HG03457 (cell line): ENCODE results near the gene ROBO1.
"Not testable (repeated sequence)": the region's sequence is repeated elsewhere in the genome, so short reads cannot be mapped to it uniquely, and the experiment has no call there.

Experiments used
- ATAC-seq: cut with Tn5 transposase; IDR thresholded peaks from one replicate; pipeline ENCODE4 v1.9.1; 2021; ENCODE audit warnings: moderate number of reproducible peaks; ENCODE audit not compliant: unreplicated experiment

ROBO1 gene

DNA sequence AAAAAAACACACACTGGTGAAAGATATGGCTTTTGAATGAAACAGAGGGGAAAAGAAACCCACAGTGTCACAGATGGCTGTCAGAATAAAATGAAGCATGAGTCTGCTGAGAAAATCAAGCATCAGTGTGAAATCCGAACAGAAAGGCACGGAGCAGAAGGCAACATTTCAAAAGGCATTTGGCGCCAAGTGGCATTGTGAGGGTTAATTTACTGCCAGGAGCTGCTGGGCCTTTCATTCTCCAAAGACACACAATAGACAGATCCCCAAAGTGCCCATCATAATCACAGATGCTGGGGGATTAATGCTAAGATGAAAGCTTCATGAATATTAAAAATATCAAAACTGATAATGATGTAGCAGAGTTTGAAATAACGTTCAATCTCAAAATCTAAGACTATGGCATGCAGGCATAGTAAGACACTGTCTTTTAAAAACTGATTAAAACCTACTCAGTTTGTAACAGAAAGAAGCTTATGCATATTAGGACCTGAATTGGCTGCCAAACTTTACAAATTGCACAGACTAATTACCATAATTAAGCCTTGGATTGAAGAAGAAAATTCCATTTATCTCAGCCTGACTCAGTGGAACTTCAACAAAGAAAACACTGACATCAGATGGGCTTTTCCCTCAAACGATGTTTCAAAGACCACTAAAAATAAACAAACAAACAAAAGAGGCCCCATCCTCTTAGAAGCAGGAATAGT lies 589.2 kb downstream of the ROBO1 start:
- ATAC-seq, result no peak

GRCh38 chr3:79175870-79176269 lies 591.9 kb downstream of the ROBO1 start:
- ATAC-seq, result no peak

- not testable (repeated sequence) for ATAC-seq
Measured at GRCh38 chr3:79173259-79173658, 594.5 kb downstream of the ROBO1 start.

- ATAC-seq, result no peak
Measured at GRCh38 chr3:79172241-79172640, 595.6 kb downstream of the ROBO1 start.

DNA sequence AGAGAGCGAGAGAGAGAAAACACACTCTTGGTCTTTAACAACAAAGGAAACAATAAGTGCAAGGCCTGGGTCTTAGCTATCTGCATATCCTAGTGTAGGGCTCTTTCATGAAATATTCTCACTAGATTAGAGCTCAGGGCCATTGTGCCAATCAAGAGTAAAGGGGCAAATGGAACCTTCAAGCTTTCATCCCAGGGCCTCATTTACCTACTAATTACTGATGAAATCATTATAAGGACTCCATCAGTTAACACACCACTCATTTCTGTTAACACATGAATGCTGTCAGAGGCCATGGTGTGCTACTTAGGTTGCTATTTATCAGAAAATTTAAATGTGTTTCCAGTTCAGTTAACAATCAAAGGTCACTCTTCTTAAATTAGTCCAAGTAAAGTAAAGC lies 597.8 kb downstream of the ROBO1 start:
- no peak for ATAC-seq

GRCh38 chr3:79167651-79168416 lies 600.0 kb downstream of the ROBO1 start:
- no peak for ATAC-seq

DNA sequence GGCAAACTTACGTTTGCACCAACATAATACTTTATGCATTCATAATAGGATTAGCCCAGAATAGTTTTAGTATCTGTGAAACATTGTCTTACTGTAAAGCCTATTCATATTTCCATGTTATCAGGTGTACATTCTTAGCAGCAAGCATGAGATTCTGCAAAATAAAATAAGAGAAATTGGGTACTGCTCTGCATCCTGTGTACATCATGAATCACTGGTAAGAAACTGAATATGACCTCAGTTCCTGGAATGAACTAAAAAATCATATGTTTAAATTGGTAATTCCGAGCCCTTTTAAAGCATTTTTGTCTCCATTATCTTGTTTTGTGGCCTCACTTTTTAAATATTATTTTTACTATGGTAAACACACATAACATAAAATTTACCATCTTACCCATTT lies 605.1 kb downstream of the ROBO1 start:
- no peak for ATAC-seq

DNA sequence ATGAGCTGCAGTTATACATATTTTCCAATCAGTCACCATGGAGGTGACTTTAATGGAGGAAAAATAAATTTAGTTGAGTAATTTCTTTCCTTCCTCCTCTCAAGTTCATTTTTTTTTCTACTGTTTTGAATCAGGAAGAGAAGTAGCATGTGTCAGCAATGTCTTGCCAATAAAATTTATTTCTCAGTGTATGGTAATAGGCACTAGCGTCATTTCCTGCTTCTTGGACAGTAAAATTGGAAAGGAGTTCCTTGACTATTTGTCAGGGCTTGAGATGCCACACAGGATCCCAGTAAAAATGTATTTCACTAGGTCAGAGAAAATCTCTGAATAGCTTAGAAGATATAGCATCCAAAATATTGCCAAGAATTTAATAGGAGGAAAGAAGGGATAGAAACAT lies 605.9 kb downstream of the ROBO1 start:
- no peak for ATAC-seq

GRCh38 chr3:79160421-79160820 lies 607.4 kb downstream of the ROBO1 start:
- ATAC-seq, result no peak

GRCh38 chr3:79159736-79160135 lies 608.1 kb downstream of the ROBO1 start:
- ATAC-seq, result no peak

DNA sequence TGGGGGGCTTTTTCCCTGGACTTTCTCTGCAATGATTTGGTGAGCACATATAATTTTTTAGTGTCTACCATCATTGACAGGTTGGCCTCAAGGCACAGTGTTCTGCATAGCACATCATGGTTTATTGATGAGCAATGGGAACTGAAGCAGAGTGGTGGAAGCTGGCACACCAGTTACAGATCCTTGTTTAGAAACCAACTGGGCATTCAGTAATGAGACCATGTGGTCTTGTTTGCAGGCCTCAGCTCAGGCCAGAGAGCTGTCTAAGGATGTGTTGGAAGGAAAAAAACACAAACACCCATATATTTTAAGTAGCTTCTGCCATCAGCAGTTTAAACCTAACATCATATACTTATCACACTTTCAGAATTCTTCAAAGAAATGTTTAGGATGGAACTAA lies 610.6 kb downstream of the ROBO1 start:
- ATAC-seq, result no peak

- no peak for ATAC-seq
Measured at GRCh38 chr3:79154865-79155264, 612.9 kb downstream of the ROBO1 start.

- no peak for ATAC-seq
Measured at GRCh38 chr3:79148786-79149185, 619.0 kb downstream of the ROBO1 start.

- ATAC-seq, result no peak
Measured at GRCh38 chr3:79146024-79146423, 621.8 kb downstream of the ROBO1 start.

DNA sequence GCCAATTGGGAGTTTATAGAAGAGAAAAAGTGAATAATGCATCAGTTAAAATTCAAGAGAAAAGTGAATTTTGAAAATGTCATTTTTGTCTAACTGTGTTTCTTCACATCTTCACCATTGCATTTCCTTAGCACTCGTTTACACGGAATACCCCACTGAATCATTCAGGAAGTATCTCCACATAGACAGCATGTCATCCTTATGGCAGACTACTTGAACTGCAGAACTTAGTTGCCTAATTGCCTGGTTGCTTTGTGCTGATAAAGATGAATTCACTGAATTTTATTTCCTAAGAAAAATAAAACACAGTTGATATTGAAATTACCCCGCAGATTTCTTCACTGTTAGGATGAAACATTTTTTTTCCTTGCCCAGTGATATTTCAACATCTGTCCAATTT lies 627.1 kb downstream of the ROBO1 start:
- ATAC-seq, result no peak

GRCh38 chr3:79139395-79140068 lies 628.3 kb downstream of the ROBO1 start:
- ATAC-seq, result no peak

DNA sequence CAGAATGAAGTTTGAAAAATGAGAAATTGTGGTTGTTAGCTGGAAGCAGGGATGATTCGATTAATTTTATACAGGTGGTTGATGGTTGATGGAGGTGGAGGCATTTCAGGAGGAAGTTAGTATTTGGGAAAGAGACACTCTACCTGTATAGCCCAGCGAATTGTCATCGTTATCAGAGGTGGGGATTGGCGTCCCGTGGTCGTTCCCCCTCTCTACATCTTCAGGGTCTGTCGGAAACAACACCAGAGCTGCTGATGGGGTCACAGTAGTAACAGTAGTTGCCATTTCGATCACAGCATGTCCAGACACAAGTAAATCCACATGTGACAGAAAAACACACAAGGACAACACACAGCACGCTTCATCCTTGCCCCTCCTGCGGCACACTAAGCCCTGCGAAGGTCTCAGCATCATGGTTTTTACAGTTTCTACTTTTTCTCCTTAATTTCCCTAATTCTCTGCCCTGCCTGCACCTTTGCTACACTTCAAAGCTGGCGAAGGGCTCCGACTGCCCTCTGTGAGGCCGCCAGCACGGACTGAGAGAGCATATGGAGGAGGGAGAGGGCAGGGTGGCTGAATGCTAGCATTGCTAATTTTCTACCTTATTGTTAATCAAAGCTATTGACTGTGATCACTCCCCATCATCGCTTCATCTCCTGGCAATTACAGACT lies 642.3 kb downstream of the ROBO1 start:
- ATAC-seq, result no peak

DNA sequence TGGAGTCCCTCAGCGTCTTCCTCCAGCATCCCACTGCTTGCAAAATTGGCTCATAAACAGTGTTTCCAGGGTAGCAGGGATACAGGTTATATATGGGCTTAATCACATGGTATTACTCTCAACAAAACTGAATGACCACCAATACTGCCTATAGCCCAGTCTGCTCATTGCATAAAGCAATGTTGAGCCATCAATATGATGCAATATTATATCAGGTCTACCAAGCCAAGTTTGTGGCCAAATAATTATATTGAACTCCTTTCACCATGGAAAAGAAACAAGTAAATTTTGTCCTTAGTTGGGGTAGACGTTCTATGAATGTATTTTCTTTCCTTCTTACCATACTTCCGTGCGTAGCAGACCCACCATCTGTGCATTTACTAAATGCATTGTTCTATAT lies 652.3 kb downstream of the ROBO1 start:
- ATAC-seq, result no peak

GRCh38 chr3:79113876-79114275 lies 653.9 kb downstream of the ROBO1 start:
- no peak for ATAC-seq

DNA sequence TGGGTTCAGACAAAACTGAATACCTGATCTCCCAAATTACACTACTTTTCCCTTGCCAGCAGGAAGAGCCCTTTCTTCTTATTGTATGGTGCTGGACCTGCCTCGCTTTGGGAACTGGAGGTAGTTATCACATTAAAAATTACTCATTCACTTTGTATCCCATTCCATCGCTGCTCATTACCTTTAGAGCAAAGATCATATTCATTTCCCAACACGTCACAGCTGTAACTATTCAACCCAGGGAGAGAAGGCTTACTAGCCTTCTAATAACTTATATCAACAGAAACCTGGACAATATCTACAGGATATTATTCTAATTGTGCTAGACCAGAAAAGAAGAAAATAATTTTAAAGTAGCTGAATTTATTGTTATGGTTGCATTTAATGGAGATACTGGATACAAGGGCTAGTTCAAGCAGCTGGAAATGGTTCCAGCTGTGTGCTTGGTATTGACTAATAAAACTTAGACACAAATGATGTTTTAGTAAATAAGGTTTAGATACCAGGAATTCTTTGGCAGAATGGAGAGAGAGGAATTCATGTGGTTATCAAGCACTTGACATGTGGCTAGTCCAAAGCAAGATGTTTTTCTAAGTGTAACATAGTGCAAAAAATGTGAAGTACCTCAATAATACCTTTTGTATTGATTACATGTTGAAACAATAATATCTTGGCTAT lies 656.3 kb downstream of the ROBO1 start:
- ATAC-seq, result no peak

- no peak for ATAC-seq
Measured at GRCh38 chr3:79109754-79110153, 658.0 kb downstream of the ROBO1 start.
